ENCODE results near the gene SEMA6D.

- TF ChIP-seq EP300 (IDR thresholded peaks at IDR 0.05), result no peak
- no peak for TF ChIP-seq CTCF (IDR thresholded peaks at IDR 0.05)
- TF ChIP-seq POLR2A (IDR thresholded peaks at IDR 0.05), result no peak
Observed at GRCh38 chr15:47801522-47801921, 84.2 kb downstream of the SEMA6D start.
